Heart left ventricle (tissue), 16 donors: ENCODE results near the gene CPLX1. TPM values are rescaled to one million over a fixed set of nuclear protein-coding genes. Genes with fewer than 3 reads are reported as not detected.

Source experiments
- ATAC-seq, 4 donors: fragments of 200-7000 bp; cut with Tn5 transposase; one replicate each; pipeline ENCODE4 v1.9.1; 2020 to 2022; ENCODE audit warnings: moderate library complexity in 4 of 4, mild to moderate bottlenecking in 3 of 4, moderate number of reproducible peaks in 1 of 4
- DNase-seq, 5 donors: peaks; one replicate each; pipeline ENCODE4 v3.0.0-alpha.2; 2020
- H3K27ac ChIP-seq, 12 donors: fragments of 200-600 bp; sonication (generic) in 4 of 12; one replicate each; pipeline versions ENCODE4 v1.5.0 to v1.8.0; 2016 to 2022; ENCODE audit warnings: mild to moderate bottlenecking in 2 of 12
- H3K27me3 ChIP-seq, 9 donors: fragments of 200-600 bp; sonication (generic) in 2 of 9; one replicate each; pipeline versions ENCODE4 v1.5.1 to v1.8.0; 2016 to 2022; ENCODE audit warnings: mild to moderate bottlenecking in 3 of 9
- H3K36me3 ChIP-seq, 9 donors: fragments of 200-600 bp; sonication (generic) in 2 of 9; one replicate each; pipeline versions ENCODE4 v1.5.0 to v1.8.0; 2018 to 2022; ENCODE audit warnings: mild to moderate bottlenecking in 2 of 9
- H3K4me1 ChIP-seq, 12 donors: fragments of 200-600 bp; sonication (generic) in 4 of 12; one replicate each; pipeline versions ENCODE4 v1.5.0 to v1.8.0; 2016 to 2022; ENCODE audit warnings: mild to moderate bottlenecking in 3 of 12
- H3K4me3 ChIP-seq, 12 donors: fragments of 200-600 bp; sonication (generic) in 4 of 12; one replicate each; pipeline versions ENCODE4 v1.5.0 to v1.8.0; 2017 to 2022; ENCODE audit warnings: mild to moderate bottlenecking in 9 of 12, moderate library complexity in 4 of 12
- H3K9me3 ChIP-seq, 12 donors: fragments of 200-600 bp; sonication (generic) in 4 of 12; one replicate each; pipeline versions ENCODE4 v1.5.0 to v1.8.0; 2016 to 2022; ENCODE audit warnings: mild to moderate bottlenecking in 1 of 12
- POLR2A ChIP-seq, 2 donors: fragments of 450-650 bp; IDR thresholded peaks; one replicate each; pipeline ENCODE4 v1.6.1; 2017; ENCODE audit warnings: antibody characterized with exemption in 2 of 2, mild to moderate bottlenecking in 2 of 2, moderate library complexity in 2 of 2
- WGBS, 4 donors: extraction: QIAGEN DNeasy Blood & Tissue Kit in 2 of 4; methylation state at CpG; one replicate each; pipeline versions ENCODE4 v1.1.5 to v1.1.7; 2013 to 2018; 5-methylcytosine and 5-hydroxymethylcytosine counted together
- intact Hi-C, 10 donors: fragments of 100-400 bp; cut with DNase I; formaldehyde crosslinking; loops; one replicate each; pipeline versions ENCODE4 v1.11.1 to v1.14.2; 2022
- polyA plus RNA-seq, 2 donors: library from polyadenylated mRNA; stranded (reverse); fragments of 200-250 nt; gene quantifications; one replicate each; pipeline ENCODE4 v1.2.3, GENCODE V29; 2013
- total RNA-seq, 9 donors: library from RNA; depleted of rRNA in 2 of 9; stranded (reverse); fragments of >200 nt in 2 of 9; fragmentation: NEBNext Ultra II Directional in 3 of 9; extraction: Animal tissue kit (Norgen Biotek cat#: 25700) in 3 of 9; gene quantifications; one replicate each; pipeline versions ENCODE4 v1.1.0 to v1.2.4, GENCODE V29; 2016 to 2023
- TF ChIP-seq, protein P1 (sequence below), 12 donors: fragments of 200-600 bp; sonication (generic) in 4 of 12; IDR thresholded peaks; one replicate each; pipeline versions ENCODE4 v1.5.0 to v1.8.0; 2018 to 2022; ENCODE audit warnings: antibody characterized with exemption in 12 of 12, mild to moderate bottlenecking in 5 of 12
- donor health status: ischemic (EF 13 %, LVEDD 7.1; RV severe dilation, severe dysfunction).
- donor health status: healthy with polysubstance abuse.
- donor health status: DM: no; HTN: yes; CAD: no.
- donor health status: DM: no; HTN: no; CAD: no.
- donor health status: ischemic (EF 25% LVEDD 6.9; RV normal size, moderate dysfunction).
- donor health status: ischemic (EF 25% LVEDD 5.7; RV mildly dilated, moderate dysfunction).
- donor health status: healthy.
- donor health status: DM: yes; HTN: yes; CAD: no.
- donor health status: ischemic (EF 35%, LVEDD 5.7; RV mildly dilated, moderate dysfunction).
- donor health status: nonischemic (EF 11% LVEDD 7.7; RV severe dilation, severe dysfunction).
- donor health status: DM: yes; HTN: yes; CAD: no.
- donor health status: PGD.
- donor health status: ischemic (EF 29% LVEDD 5.4; RV normal size, mild dysfunction).
- donor health status: nonischemic (EF 23%, LVEDD 6.1; RV moderate dilation, normal function).

Gene CPLX1
- total and polyA plus RNA-seq, 11 donors, result 0.75 to 7.0 (median 3.3) TPM

DNA sequence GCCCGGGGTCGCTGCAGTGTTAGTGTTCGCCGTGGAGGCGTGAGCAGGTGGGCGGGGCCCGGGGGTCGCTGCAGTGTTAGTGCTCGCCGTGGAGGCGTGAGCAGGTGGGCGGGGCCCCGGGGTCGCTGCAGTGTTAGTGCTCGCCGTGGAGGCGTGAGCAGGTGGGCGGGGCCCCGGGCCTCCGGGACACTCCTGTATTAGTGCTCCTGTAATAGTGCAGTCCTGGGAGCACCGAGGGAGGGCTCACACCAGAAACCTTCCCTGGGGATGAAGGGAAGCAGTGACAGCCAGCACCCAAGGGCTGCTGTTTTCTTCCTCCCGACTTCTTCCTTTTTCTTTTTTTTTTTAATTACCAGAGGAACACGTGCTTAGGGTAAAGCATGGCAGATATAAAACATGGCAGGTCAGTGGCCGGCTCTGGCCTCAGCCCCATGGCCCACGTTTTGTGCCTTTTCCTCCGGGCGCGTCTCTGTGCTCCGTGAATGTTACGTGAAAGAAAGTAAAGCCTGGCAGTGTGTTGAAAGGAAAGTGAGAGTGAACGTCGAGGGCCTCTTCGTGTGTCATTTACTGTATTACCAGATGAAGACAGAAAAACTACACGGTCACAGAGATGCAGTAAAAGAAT lies 78.3 kb downstream of the CPLX1 start:
- intact Hi-C loops, result loop anchor here in 3 of 10 donors (10.0 kb wide), 2 partner anchors 237 to 247 kb away; partner anchors contain the start of genes IDUA (in 2 of the 3) and SLC26A1 (in 1 of the 3)
- no peaks in the 10 kb centered on the region for H3K27me3 ChIP-seq
- peaks cover 0 to 46% (median 23%) of the 10 kb centered on the region in 9 donors for H3K36me3 ChIP-seq
- ATAC-seq (no peak), DNase-seq (no peak)
- no peak overlapping the region for H3K4me3 ChIP-seq
- 91 to 95% (median 95%) methylated on average over 18 to 22 of the region's 34 CpGs for WGBS, 4 donors
- H3K9me3 ChIP-seq, result no peaks in the 10 kb centered on the region
- peaks cover 0 to 22% (median 8%) of the 10 kb centered on the region in 12 donors for H3K4me1 ChIP-seq
- no peak overlapping the region for H3K27ac ChIP-seq
- TF ChIP-seq POLR2A (IDR thresholded peaks at IDR 0.05), result no peak
- TF ChIP-seq, protein P1, sequence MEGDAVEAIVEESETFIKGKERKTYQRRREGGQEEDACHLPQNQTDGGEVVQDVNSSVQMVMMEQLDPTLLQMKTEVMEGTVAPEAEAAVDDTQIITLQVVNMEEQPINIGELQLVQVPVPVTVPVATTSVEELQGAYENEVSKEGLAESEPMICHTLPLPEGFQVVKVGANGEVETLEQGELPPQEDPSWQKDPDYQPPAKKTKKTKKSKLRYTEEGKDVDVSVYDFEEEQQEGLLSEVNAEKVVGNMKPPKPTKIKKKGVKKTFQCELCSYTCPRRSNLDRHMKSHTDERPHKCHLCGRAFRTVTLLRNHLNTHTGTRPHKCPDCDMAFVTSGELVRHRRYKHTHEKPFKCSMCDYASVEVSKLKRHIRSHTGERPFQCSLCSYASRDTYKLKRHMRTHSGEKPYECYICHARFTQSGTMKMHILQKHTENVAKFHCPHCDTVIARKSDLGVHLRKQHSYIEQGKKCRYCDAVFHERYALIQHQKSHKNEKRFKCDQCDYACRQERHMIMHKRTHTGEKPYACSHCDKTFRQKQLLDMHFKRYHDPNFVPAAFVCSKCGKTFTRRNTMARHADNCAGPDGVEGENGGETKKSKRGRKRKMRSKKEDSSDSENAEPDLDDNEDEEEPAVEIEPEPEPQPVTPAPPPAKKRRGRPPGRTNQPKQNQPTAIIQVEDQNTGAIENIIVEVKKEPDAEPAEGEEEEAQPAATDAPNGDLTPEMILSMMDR (IDR thresholded peaks at IDR 0.05), result no peak

GRCh38 chr4:744212-744841 lies 81.6 kb downstream of the CPLX1 start:
- intact Hi-C loops, result loop anchor here in 5 of 10 donors (5.0 to 10.0 kb wide), 3 partner anchors 240 to 250 kb away; partner anchors contain the start of genes IDUA (in 4 of the 5) and SLC26A1 (in 1 of the 5)
- no peaks in the 10 kb centered on the region for H3K27me3 ChIP-seq
- ATAC-seq (no peak), DNase-seq (peak in 1 of 5 donors; percentile 35)
- H3K36me3 ChIP-seq, result peaks cover 0 to 54% (median 40%) of the 10 kb centered on the region in 9 donors
- H3K27ac ChIP-seq, result no peak overlapping the region
- no peak for TF ChIP-seq POLR2A (IDR thresholded peaks at IDR 0.05)
- TF ChIP-seq, protein P1 (IDR thresholded peaks at IDR 0.05), result no peak
- WGBS, 4 donors, result 90 to 97% (median 92%) methylated on average over 30 to 36 of the region's 44 CpGs
- H3K4me3 ChIP-seq, result no peak overlapping the region
- no peaks in the 10 kb centered on the region for H3K9me3 ChIP-seq
- H3K4me1 ChIP-seq, result no peaks in the 10 kb centered on the region

- H3K27ac ChIP-seq, result no peak overlapping the region
- H3K9me3 ChIP-seq, result no peaks in the 10 kb centered on the region
- 82 to 86% (median 84%) methylated on average over 22 of the region's 22 CpGs for WGBS, 4 donors
- DNase-seq, result peak in 1 of 5 donors; percentile 20
- H3K27me3 ChIP-seq, result no peaks in the 10 kb centered on the region
- TF ChIP-seq, protein P1 (IDR thresholded peaks at IDR 0.05), result no peak
- TF ChIP-seq POLR2A (IDR thresholded peaks at IDR 0.05), result no peak
- H3K4me1 ChIP-seq, result no peaks in the 10 kb centered on the region
- intact Hi-C loops, result loop anchor here in 5 of 10 donors (5.0 to 10.0 kb wide), 3 partner anchors 241 to 251 kb away; partner anchors contain the start of genes IDUA (in 4 of the 5) and SLC26A1 (in 1 of the 5)
- H3K4me3 ChIP-seq, result no peak overlapping the region
- H3K36me3 ChIP-seq, result peaks cover 0 to 59% (median 43%) of the 10 kb centered on the region in 9 donors
- ATAC-seq, result no peak
These were observed 82.3 kb downstream of the CPLX1 start for GRCh38 chr4:743463-744211.
